DOHH2 (cell line): ENCODE results near the gene TCERG1L.

Experiments
- H3F3A ChIP-seq: fragments of 200-600 bp; sonication (generic), shearing (Covaris generic); 2 replicates; pipeline ENCODE4 v1.6.0; 2016; ENCODE audit warnings: antibody characterized with exemption, mild to moderate bottlenecking; ENCODE audit not compliant: control insufficient read depth, insufficient read depth
- H3K27ac ChIP-seq: fragments of 200-600 bp; sonication (generic); 2 replicates; pipeline ENCODE4 v1.5.1; 2014; ENCODE audit warnings: low read depth, mild to moderate bottlenecking, low read length, moderate library complexity
- H3K27me3 ChIP-seq: fragments of 200-600 bp; sonication (generic); 2 replicates; pipeline ENCODE4 v1.6.1; 2014; ENCODE audit warnings: mild to moderate bottlenecking, low read length, mixed read lengths; ENCODE audit not compliant: control insufficient read depth
- H3K36me3 ChIP-seq: fragments of 200-600 bp; sonication (generic); 2 replicates; pipeline ENCODE4 v1.6.1; 2014; ENCODE audit warnings: mild to moderate bottlenecking, low read length, moderate library complexity, mixed read lengths; ENCODE audit not compliant: control insufficient read depth
- H3K4me1 ChIP-seq: fragments of 200-600 bp; sonication (generic); 2 replicates; pipeline ENCODE4 v1.6.1; 2014; ENCODE audit warnings: mild to moderate bottlenecking, low read length, mixed read lengths; ENCODE audit not compliant: control insufficient read depth
- H3K4me2 ChIP-seq: fragments of 200-600 bp; sonication (generic); 2 replicates; pipeline ENCODE4 v1.6.0; 2014; ENCODE audit warnings: mild to moderate bottlenecking, low read length, moderate library complexity
- H3K4me3 ChIP-seq: fragments of 200-600 bp; sonication (generic); 2 replicates; pipeline ENCODE4 v1.5.1; 2014; ENCODE audit warnings: mild to moderate bottlenecking, low read length, mixed read lengths
- H3K79me2 ChIP-seq: fragments of 200-600 bp; sonication (generic); 2 replicates; pipeline ENCODE4 v1.6.1; 2014; ENCODE audit warnings: mild to moderate bottlenecking, low read length, mixed read lengths; ENCODE audit not compliant: control insufficient read depth
- H3K9me2 ChIP-seq: fragments of 200-600 bp; sonication (generic); replicated peaks from 2 replicates; pipeline ENCODE4 v1.6.1; 2014; ENCODE audit warnings: mild to moderate bottlenecking, low read length, mixed read lengths; ENCODE audit not compliant: control insufficient read depth
- H3K9me3 ChIP-seq: fragments of 200-600 bp; sonication (generic); 2 replicates; pipeline ENCODE4 v1.6.1; 2014; ENCODE audit warnings: antibody characterized with exemption, low read length, mixed read lengths; ENCODE audit not compliant: control insufficient read depth, insufficient read depth
- H4K20me1 ChIP-seq: fragments of 200-600 bp; sonication (generic); 2 replicates; pipeline ENCODE4 v1.6.0; 2014; ENCODE audit warnings: low read depth, mild to moderate bottlenecking, antibody characterized with exemption, low read length, moderate library complexity; ENCODE audit not compliant: control insufficient read depth, insufficient read depth
- CTCF ChIP-seq: fragments of 200-600 bp; sonication (generic); IDR thresholded peaks from one replicate; pipeline ENCODE4 v1.5.1; 2014; ENCODE audit warnings: antibody characterized with exemption, mild to moderate bottlenecking, low read depth, low read length; ENCODE audit not compliant: poor library complexity, severe bottlenecking
- EZH2phosphoT487 ChIP-seq: fragments of 200-600 bp; sonication (generic); IDR thresholded peaks from 2 replicates; pipeline ENCODE4 v1.6.1; 2017; ENCODE audit warnings: borderline replicate concordance, mild to moderate bottlenecking, antibody characterized with exemption, low read length, moderate library complexity, mixed read lengths

The TCERG1L gene

GRCh38 chr10:131258256-131258655 lies 53.3 kb downstream of the TCERG1L start:
- Histone ChIP-seq H3K27me3 (no peaks in the 10 kb centered on the region), H3K4me3 (no peak overlapping the region), H3K36me3 (no peaks in the 10 kb centered on the region), H3K27ac (no peak overlapping the region), H3K4me1 (no peaks in the 10 kb centered on the region), H3K9me2 (no peaks in the 10 kb centered on the region), H3K79me2 (no peaks in the 10 kb centered on the region), H3F3A (no peaks in the 10 kb centered on the region), H3K9me3 (no peaks in the 10 kb centered on the region), H3K4me2 (no peak overlapping the region), H4K20me1 (no peaks in the 10 kb centered on the region)
- no peak for TF ChIP-seq CTCF
- TF ChIP-seq EZH2phosphoT487, result no peak

DNA sequence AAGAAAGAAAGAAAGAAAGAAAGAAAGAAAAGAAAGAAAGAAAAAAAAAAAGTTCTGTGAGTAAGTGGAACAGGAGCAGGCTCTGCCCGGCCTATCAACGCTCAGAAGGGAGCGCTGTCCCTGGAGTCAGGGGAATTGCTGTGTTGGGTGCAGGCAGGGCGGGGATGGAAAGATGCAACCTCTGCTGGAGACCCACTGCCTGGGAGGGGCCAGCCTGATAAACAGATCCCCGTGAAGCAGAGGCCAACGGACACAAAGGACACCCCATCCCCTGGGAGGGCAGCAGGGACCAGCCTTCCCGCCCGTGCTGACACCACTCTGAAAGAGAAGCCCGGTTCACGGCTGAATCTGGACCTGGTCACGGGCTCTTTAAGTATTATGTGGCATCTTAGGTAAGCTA lies 54.5 kb downstream of the TCERG1L start:
- TF ChIP-seq EZH2phosphoT487 (no peak), CTCF (no peak)
- Histone ChIP-seq H3K27ac (no peak overlapping the region), H3K4me1 (no peaks in the 10 kb centered on the region), H3K4me2 (no peak overlapping the region), H3K36me3 (no peaks in the 10 kb centered on the region), H3K4me3 (no peak overlapping the region), H3K9me2 (no peaks in the 10 kb centered on the region), H3K9me3 (no peaks in the 10 kb centered on the region), H4K20me1 (no peaks in the 10 kb centered on the region), H3F3A (no peaks in the 10 kb centered on the region), H3K79me2 (no peaks in the 10 kb centered on the region), H3K27me3 (no peaks in the 10 kb centered on the region)

GRCh38 chr10:131254859-131255252 lies 56.7 kb downstream of the TCERG1L start:
- H3K36me3 ChIP-seq, result no peaks in the 10 kb centered on the region
- H3K79me2 ChIP-seq, result no peaks in the 10 kb centered on the region
- no peaks in the 10 kb centered on the region for H3K9me2 ChIP-seq
- H3F3A ChIP-seq, result no peaks in the 10 kb centered on the region
- no peaks in the 10 kb centered on the region for H4K20me1 ChIP-seq
- no peaks in the 10 kb centered on the region for H3K27me3 ChIP-seq
- no peaks in the 10 kb centered on the region for H3K9me3 ChIP-seq
- no peaks in the 10 kb centered on the region for H3K4me1 ChIP-seq
- TF ChIP-seq CTCF (no peak), EZH2phosphoT487 (no peak)
- H3K27ac ChIP-seq, result no peak overlapping the region
- no peak overlapping the region for H3K4me2 ChIP-seq
- H3K4me3 ChIP-seq, result no peak overlapping the region
